Endodermal cell (in vitro differentiated cells): Measurements from ENCODE around the gene DDIT4. TPM values are rescaled to one million over a fixed set of nuclear protein-coding genes. Genes with fewer than 3 reads are reported as not detected.

ENCODE experiments used
- DNase-seq: peaks from one replicate; pipeline ENCODE4 v3.0.0-alpha.2; 2017
- H3K27ac ChIP-seq: 2 replicates; pipeline ENCODE4 v1.5.1; 2013; ENCODE audit warnings: mild to moderate bottlenecking, low read depth, low read length, moderate library complexity
- H3K27me3 ChIP-seq: 2 replicates; pipeline ENCODE4 v1.6.1; 2013; ENCODE audit warnings: mild to moderate bottlenecking, low read length, moderate library complexity; ENCODE audit not compliant: insufficient read depth, control insufficient read depth, poor library complexity, severe bottlenecking
- H3K36me3 ChIP-seq: 2 replicates; pipeline ENCODE4 v1.7.0; 2013; ENCODE audit warnings: mild to moderate bottlenecking, low read length, moderate library complexity; ENCODE audit not compliant: control insufficient read depth, insufficient read depth
- H3K4me1 ChIP-seq: one replicate; pipeline ENCODE4 v1.7.0; 2013; ENCODE audit warnings: low read length; ENCODE audit not compliant: control insufficient read depth, insufficient read depth
- H3K4me3 ChIP-seq: 2 replicates; pipeline ENCODE4 v1.5.1; 2013; ENCODE audit warnings: mild to moderate bottlenecking, low read length, moderate library complexity
- H3K9ac ChIP-seq: 2 replicates; pipeline ENCODE4 v1.6.1; 2013; ENCODE audit warnings: mild to moderate bottlenecking, low read length, moderate library complexity; ENCODE audit not compliant: poor library complexity, severe bottlenecking; ENCODE audit errors: extremely low read depth
- H3K9me3 ChIP-seq: 2 replicates; pipeline ENCODE4 v1.6.1; 2013; ENCODE audit warnings: mild to moderate bottlenecking, low read length, moderate library complexity; ENCODE audit not compliant: control insufficient read depth
- H3K27ac Mint-ChIP-seq: 2 replicates; pipeline ENCODE4 v1.8.0; 2020; ENCODE audit warnings: mixed read lengths
- H3K27me3 Mint-ChIP-seq: 2 replicates; pipeline ENCODE4 v1.8.0; 2021; ENCODE audit warnings: mild to moderate bottlenecking, mixed read lengths; ENCODE audit not compliant: insufficient read depth
- H3K36me3 Mint-ChIP-seq: 2 replicates; pipeline ENCODE4 v1.8.0; 2020; ENCODE audit warnings: low read depth, mixed read lengths
- H3K4me1 Mint-ChIP-seq: 2 replicates; pipeline ENCODE4 v1.8.0; 2020; ENCODE audit warnings: mixed read lengths
- H3K4me3 Mint-ChIP-seq: 2 replicates; pipeline ENCODE4 v1.8.0; 2020; ENCODE audit warnings: mild to moderate bottlenecking, moderate library complexity, mixed read lengths
- H3K9me3 Mint-ChIP-seq: 2 replicates; pipeline ENCODE4 v1.8.0; 2020; ENCODE audit warnings: mild to moderate bottlenecking, mixed read lengths
- WGBS, 2 experiments: methylation state at CpG; one replicate each; pipeline versions ENCODE4 v1.1.5 to v1.1.7; 2013; ENCODE audit warnings: missing lambda C conversion rate in 2 of 2, mixed read lengths in 1 of 2; ENCODE audit not compliant: insufficient coverage in 1 of 2, insufficient read length in 1 of 2; 5-methylcytosine and 5-hydroxymethylcytosine counted together
- total RNA-seq, 2 donors: library from RNA; stranded (reverse); fragmentation: NEBNext Ultra II Directional in 1 of 2; extraction: Animal tissue kit (Norgen Biotek cat#: 25700) in 1 of 2; gene quantifications; 2 replicates in 1 of 2; 3 replicates in 1 of 2; pipeline ENCODE4 v1.2.1, GENCODE V29; 2021
- TF ChIP-seq, protein P1 (sequence below): fragments of 200-600 bp; sonication (generic); conservative IDR thresholded peaks from 2 replicates; pipeline ENCODE4 v1.5.0; 2021; ENCODE audit warnings: antibody characterized with exemption, mild to moderate bottlenecking

The DDIT4 gene
- total RNA-seq, 2 donors from 2014 or later: 20.5 to 30.2 TPM

DNA sequence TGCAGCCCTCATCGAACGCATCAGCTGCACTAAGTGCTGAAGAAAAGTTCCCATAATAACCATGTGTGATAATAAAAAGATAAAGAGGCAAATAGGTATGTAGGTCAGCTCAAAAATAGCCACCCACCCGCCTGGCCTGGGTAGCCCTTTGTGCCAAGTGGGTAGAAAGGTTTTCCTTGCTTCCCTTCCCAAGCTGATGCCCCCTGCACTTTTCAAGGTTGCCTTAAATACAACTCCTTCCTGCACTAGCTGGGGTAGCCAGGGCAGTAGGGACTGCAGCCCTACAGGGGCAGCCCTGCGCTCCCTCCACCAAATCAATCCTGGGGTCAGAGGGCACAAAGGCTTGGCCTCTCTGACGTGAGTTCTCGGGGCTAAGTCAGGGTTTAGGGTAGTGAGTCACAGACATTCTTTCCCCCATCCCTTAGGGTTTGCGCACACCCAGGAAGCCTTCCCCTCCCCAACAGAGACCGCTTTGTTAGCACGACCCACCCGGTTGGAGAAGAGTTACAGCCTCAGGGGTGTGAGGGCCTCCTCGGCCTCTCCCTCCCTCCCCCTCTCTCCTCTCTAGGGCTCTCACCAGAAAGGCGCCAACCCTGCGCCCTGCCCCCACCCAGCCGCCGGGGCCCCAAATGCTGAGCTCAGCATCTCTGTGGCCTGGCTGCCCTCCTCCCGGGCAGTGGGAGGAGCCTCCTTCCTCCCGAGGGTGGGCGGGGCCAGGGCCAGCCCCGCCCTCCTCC lies 13.3 kb upstream of the DDIT4 start:
- TF ChIP-seq, protein P1, sequence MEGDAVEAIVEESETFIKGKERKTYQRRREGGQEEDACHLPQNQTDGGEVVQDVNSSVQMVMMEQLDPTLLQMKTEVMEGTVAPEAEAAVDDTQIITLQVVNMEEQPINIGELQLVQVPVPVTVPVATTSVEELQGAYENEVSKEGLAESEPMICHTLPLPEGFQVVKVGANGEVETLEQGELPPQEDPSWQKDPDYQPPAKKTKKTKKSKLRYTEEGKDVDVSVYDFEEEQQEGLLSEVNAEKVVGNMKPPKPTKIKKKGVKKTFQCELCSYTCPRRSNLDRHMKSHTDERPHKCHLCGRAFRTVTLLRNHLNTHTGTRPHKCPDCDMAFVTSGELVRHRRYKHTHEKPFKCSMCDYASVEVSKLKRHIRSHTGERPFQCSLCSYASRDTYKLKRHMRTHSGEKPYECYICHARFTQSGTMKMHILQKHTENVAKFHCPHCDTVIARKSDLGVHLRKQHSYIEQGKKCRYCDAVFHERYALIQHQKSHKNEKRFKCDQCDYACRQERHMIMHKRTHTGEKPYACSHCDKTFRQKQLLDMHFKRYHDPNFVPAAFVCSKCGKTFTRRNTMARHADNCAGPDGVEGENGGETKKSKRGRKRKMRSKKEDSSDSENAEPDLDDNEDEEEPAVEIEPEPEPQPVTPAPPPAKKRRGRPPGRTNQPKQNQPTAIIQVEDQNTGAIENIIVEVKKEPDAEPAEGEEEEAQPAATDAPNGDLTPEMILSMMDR: no peak
- H3K4me3 Mint-ChIP-seq: peak overlapping the region; percentile 66
- H3K27ac ChIP-seq: peak overlapping the region; percentile 88
- no peak overlapping the region for H3K9ac ChIP-seq
- no peaks in the 10 kb centered on the region for H3K27me3 Mint-ChIP-seq
- H3K4me1 Mint-ChIP-seq: peaks cover 47% of the 10 kb centered on the region
- H3K36me3 Mint-ChIP-seq: no peaks in the 10 kb centered on the region
- peaks cover 12% of the 10 kb centered on the region for H3K4me1 ChIP-seq
- H3K9me3 ChIP-seq: no peaks in the 10 kb centered on the region
- H3K4me3 ChIP-seq: peak overlapping the region; percentile 6
- no peaks in the 10 kb centered on the region for H3K27me3 ChIP-seq
- H3K27ac Mint-ChIP-seq: peak overlapping the region; percentile 97
- 23 to 24% methylated on average over 10 to 19 of the region's 19 CpGs for WGBS, 2 experiments
- no peak for DNase-seq
- H3K36me3 ChIP-seq: no peaks in the 10 kb centered on the region
- H3K9me3 Mint-ChIP-seq: no peaks in the 10 kb centered on the region

DNA sequence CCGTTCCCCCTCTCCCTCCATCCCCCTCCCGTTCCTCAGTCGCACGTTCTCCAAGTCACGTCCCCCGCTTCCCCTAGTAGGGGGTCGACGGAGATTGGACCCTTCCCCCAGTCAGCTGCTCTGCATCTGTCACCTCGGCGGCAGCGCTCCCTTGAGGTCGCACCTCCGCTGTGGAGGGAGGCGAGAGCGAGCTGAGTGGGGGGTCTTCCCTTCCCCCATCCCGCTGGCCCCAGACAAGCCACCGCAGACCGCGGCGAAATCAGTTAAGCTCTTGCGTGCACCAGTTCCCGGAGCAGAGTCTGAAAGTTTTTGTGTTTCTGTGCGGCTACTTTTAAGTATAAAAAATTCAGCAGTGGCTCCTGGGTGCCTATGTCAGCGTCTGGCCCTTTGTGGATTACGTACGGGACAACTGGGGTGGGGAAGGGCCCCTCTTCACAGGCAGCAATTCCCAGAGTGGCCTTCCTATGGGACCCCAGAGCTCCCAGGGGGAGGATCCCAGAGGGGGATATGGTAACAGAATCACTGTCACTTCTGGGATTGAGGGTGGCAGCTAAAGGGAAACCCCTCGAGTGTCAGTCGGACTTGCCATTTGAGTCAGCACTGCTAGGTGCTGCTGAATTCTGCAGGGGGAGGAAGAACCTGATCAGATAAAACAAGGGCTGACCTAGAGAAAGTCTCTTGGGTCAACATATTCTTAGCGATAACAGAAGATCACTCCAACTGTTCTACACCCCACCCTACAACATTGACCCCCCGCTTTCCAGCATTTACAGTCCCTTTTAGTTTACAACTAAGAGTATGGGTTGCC lies 12.5 kb upstream of the DDIT4 start:
- Mint-ChIP-seq H3K27ac (peak overlapping the region; percentile 97), H3K9me3 (no peaks in the 10 kb centered on the region), H3K4me1 (peaks cover 50% of the 10 kb centered on the region), H3K27me3 (no peaks in the 10 kb centered on the region), H3K4me3 (peak overlapping the region; percentile 66), H3K36me3 (no peaks in the 10 kb centered on the region)
- no peaks in the 10 kb centered on the region for H3K9me3 ChIP-seq
- no peaks in the 10 kb centered on the region for H3K36me3 ChIP-seq
- H3K4me1 ChIP-seq: peaks cover 14% of the 10 kb centered on the region
- peak; percentile 99 for DNase-seq
- H3K27ac ChIP-seq: peak overlapping the region; percentile 88
- TF ChIP-seq, protein P1: peak; percentile 51
- H3K27me3 ChIP-seq: no peaks in the 10 kb centered on the region
- H3K9ac ChIP-seq: peak overlapping the region; percentile 86
- WGBS, 2 experiments: 0 to 2% methylated on average over 2 to 29 of the region's 30 CpGs
- peak overlapping the region; percentile 75 for H3K4me3 ChIP-seq

DNA sequence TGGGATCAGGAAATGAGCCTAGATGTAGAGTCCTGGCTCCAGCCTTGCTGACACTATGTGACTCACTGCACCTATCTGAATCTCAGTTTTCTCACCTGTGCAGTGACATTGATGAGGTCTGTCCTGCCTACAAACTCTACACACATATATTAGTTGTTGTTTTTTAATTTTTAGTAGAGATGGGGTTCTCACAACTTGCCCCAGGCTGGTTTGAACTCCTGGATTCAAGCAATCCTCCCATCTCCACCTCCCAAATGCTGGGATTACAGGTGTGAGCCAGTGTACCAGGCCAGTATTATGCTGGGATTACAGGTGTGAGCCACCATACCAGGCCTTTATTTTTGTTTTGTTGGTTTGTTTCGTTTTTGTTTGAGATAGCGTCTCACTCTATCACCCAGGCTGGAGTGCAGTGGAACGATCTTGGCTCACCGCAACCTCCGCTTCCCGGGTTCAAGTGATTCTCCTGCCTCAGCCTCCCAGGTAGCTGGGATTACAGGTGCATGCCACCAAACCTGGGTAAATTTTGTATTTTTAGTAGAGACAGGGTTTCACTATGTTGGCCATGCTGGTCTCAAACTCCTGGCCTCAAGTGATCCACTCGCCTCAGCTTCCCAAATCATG lies 11.8 kb upstream of the DDIT4 start:
- Histone ChIP-seq H3K9ac (peak overlapping the region; percentile 86), H3K4me3 (peak overlapping the region; percentile 75), H3K36me3 (no peaks in the 10 kb centered on the region), H3K4me1 (peaks cover 14% of the 10 kb centered on the region), H3K27me3 (no peaks in the 10 kb centered on the region), H3K27ac (peak overlapping the region; percentile 88), H3K9me3 (no peaks in the 10 kb centered on the region)
- no peaks in the 10 kb centered on the region for H3K27me3 Mint-ChIP-seq
- TF ChIP-seq, protein P1: no peak
- peak overlapping the region; percentile 66 for H3K4me3 Mint-ChIP-seq
- WGBS, 2 experiments: 88 to 93% methylated on average over 6 to 7 of the region's 7 CpGs
- no peaks in the 10 kb centered on the region for H3K9me3 Mint-ChIP-seq
- no peaks in the 10 kb centered on the region for H3K36me3 Mint-ChIP-seq
- DNase-seq: no peak
- H3K4me1 Mint-ChIP-seq: peaks cover 48% of the 10 kb centered on the region
- H3K27ac Mint-ChIP-seq: peak overlapping the region; percentile 97
